Measurements from ENCODE around the gene ANXA11. TPM values are rescaled to one million over a fixed set of nuclear protein-coding genes. Genes with fewer than 3 reads are reported as not detected.

Gene ANXA11
- total RNA-seq, 1 experiment from 2014 or later, result 68.1 TPM

DNA sequence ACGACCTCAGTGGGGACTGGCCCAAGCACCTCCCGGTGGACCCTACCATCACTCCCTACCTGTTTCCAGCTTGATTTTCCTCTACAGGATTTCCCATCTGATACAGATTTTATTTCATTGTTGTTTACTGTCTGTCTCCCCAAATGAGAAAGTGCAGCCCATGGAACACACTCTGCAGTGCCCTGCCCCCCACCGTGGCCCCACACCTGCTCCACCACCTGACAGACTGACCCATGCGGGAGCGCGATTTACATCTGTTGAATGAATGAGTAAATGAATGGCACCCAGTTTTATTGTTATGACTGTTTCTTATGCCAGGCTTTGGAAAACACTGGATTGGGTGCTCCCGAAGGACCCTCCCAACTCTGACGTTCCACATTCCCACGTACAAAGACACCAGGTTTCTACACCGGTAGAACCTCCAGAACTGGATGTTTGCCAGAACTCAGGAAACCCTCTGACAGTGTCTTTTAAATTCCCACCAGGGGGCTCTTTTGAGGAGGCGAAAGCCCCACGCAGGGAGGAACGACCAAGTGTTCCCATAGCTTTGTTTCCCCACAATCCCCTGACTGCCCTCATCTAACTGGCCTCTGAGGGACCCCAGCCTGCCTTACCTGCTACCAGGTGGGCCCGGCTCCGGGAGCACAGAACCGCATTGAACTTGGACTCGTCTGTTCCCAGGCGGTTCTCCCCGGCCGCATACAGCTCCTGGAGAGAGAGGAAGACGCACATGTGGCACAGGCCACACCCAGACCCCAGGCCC, 43.8 kb downstream of the ANXA11 start:
- no peak overlapping the region for H4K8ac ChIP-seq (replicated peaks; ENCODE audit: insufficient read length, low read depth, low read length)
- no peak overlapping the region for H2BK120ac ChIP-seq (ENCODE audit: low read depth, low read length, poor library complexity, severe bottlenecking)
- H4K91ac ChIP-seq (ENCODE audit: insufficient read length, low read depth, low read length), result no peak overlapping the region
- H3K23me2 ChIP-seq (ENCODE audit: insufficient read length, low read depth, low read length, poor library complexity, severe bottlenecking), result no peaks in the 10 kb centered on the region
- no peak overlapping the region for H2AFZ ChIP-seq (ENCODE audit: low read length)
- H2BK15ac ChIP-seq (ENCODE audit: low read depth, low read length), result no peak overlapping the region
- H3K18ac ChIP-seq (ENCODE audit: insufficient read length, low read depth, low read length), result no peak overlapping the region
- H3K27ac Mint-ChIP-seq, result peak overlapping the region in 2 of 3 experiments; percentile 69 to 81; a peak in 5 of 7 replicates
- H3K4me3 Mint-ChIP-seq, result no peak overlapping the region
- peaks cover 24% of the 10 kb centered on the region in 2 experiments for H3K4me1 Mint-ChIP-seq
- no peaks in the 10 kb centered on the region for H3K9me3 ChIP-seq (ENCODE audit: control insufficient read depth, low read depth, low read length)
- H3K27me3 Mint-ChIP-seq (ENCODE audit: low read depth), result peaks cover 1% of the 10 kb centered on the region
- DNase-seq, result peak; percentile 42
- H3K14ac ChIP-seq (ENCODE audit: insufficient read depth, low read length), result no peak overlapping the region
- no peak overlapping the region for H2BK5ac ChIP-seq (ENCODE audit: insufficient read length, low read length)
- H2BK12ac ChIP-seq (ENCODE audit: insufficient read length, low read depth, low read length), result no peak overlapping the region
- TF ChIP-seq, protein P1, sequence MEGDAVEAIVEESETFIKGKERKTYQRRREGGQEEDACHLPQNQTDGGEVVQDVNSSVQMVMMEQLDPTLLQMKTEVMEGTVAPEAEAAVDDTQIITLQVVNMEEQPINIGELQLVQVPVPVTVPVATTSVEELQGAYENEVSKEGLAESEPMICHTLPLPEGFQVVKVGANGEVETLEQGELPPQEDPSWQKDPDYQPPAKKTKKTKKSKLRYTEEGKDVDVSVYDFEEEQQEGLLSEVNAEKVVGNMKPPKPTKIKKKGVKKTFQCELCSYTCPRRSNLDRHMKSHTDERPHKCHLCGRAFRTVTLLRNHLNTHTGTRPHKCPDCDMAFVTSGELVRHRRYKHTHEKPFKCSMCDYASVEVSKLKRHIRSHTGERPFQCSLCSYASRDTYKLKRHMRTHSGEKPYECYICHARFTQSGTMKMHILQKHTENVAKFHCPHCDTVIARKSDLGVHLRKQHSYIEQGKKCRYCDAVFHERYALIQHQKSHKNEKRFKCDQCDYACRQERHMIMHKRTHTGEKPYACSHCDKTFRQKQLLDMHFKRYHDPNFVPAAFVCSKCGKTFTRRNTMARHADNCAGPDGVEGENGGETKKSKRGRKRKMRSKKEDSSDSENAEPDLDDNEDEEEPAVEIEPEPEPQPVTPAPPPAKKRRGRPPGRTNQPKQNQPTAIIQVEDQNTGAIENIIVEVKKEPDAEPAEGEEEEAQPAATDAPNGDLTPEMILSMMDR (conservative IDR thresholded peaks at IDR 0.05), result peak; percentile 62
- no peaks in the 10 kb centered on the region for H3K79me1 ChIP-seq (ENCODE audit: insufficient read depth, low read depth, low read length, poor library complexity, severe bottlenecking)
- H3K9ac ChIP-seq (ENCODE audit: extremely low read depth, insufficient read length, low read length), result no peak overlapping the region
- H3K4ac ChIP-seq (ENCODE audit: low read depth, low read length), result no peak overlapping the region
- H3K23ac ChIP-seq (ENCODE audit: insufficient read length, low read depth, low read length), result no peak overlapping the region
- WGBS (ENCODE audit: extremely low coverage, insufficient read length, low lambda C conversion rate), result no CpG with 5 or more reads among the region's 21 CpGs
- no peaks in the 10 kb centered on the region for H3K9me3 Mint-ChIP-seq
- peaks cover 23 to 59% (median 55%) of the 10 kb centered on the region in 3 experiments; a peak in 6 of 7 replicates for H3K36me3 Mint-ChIP-seq (ENCODE audit: insufficient read depth in 1 of 3, low read depth in 3 of 3)
- H3K56ac ChIP-seq (ENCODE audit: insufficient read length, low read depth, low read length), result no peak overlapping the region
- no peak overlapping the region for H3K27ac ChIP-seq (ENCODE audit: insufficient read length, low read depth, low read length)
- H4K5ac ChIP-seq (ENCODE audit: insufficient read length, low read depth, low read length), result no peak overlapping the region
- H4K20me1 ChIP-seq (ENCODE audit: control insufficient read depth, insufficient read depth, insufficient read length), result no peaks in the 10 kb centered on the region
- H3K4me1 ChIP-seq (ENCODE audit: insufficient read depth, low read length), result no peaks in the 10 kb centered on the region
- no peaks in the 10 kb centered on the region for H3K79me2 ChIP-seq (ENCODE audit: insufficient read depth, low read length)
- H3K27me3 ChIP-seq (ENCODE audit: insufficient read depth, low read length), result no peaks in the 10 kb centered on the region
- H3T11ph ChIP-seq (ENCODE audit: low read length), result no peak overlapping the region
- no peak overlapping the region for H2BK20ac ChIP-seq (ENCODE audit: low read depth, low read length, poor library complexity, severe bottlenecking)
- no peak overlapping the region for H2AK5ac ChIP-seq (ENCODE audit: insufficient read length, low read length)
- no peak overlapping the region for H3K4me2 ChIP-seq (ENCODE audit: insufficient read depth, insufficient read length, low read length)

All from H9 (cell line).